Stimulated activated naive CD8-positive, alpha-beta T cell treated with anti-CD3 and anti-CD28 coated beads, Interleukin-15, Interleukin-2, amounts not matched to agents 100 ng/mL and 50 ng/mL, for 24 hours (primary cell): ENCODE results near the gene PATE4.
"Not testable (repeated sequence)": the region's sequence is repeated elsewhere in the genome, so short reads cannot be mapped to it uniquely, and the experiment has no call there.

Source experiments
- H3K27ac Mint-ChIP-seq: one replicate; pipeline ENCODE4 v1.8.0; 2021; ENCODE audit warnings: mild to moderate bottlenecking, mixed read lengths
- H3K27me3 Mint-ChIP-seq: one replicate; pipeline ENCODE4 v1.8.0; 2021; ENCODE audit warnings: mixed read lengths
- H3K36me3 Mint-ChIP-seq: one replicate; pipeline ENCODE4 v1.8.0; 2021; ENCODE audit warnings: low read depth, mixed read lengths
- H3K4me1 Mint-ChIP-seq: one replicate; pipeline ENCODE4 v1.8.0; 2021; ENCODE audit warnings: low read depth, mixed read lengths
- H3K4me3 Mint-ChIP-seq: one replicate; pipeline ENCODE4 v1.8.0; 2021; ENCODE audit warnings: mild to moderate bottlenecking, mixed read lengths
- H3K9me3 Mint-ChIP-seq: one replicate; pipeline ENCODE4 v1.8.0; 2021; ENCODE audit warnings: mixed read lengths

Gene PATE4, protein sequence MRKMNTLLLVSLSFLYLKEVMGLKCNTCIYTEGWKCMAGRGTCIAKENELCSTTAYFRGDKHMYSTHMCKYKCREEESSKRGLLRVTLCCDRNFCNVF

DNA sequence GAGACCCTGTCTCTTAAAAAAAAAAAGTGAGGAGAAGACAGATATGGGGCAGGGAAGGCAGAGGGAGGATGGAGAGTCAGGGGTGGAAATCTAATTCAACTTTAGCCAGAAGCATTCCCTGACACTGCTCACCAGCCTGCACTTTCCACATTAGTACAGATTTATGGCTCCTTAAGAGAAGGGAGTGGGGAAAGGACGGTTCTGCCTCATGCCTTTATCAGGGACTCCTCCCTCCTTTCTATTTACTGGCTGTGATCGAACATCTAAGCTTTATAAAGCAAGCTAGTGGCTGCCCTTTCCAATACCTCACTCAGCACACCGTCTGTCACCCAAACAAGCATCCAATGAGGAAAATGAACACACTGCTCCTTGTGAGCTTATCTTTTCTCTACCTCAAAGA is at the start of gene PATE4:
Gene PATE4, plus strand, starts transcription at position 301 of the 400 bp plus-strand sequence. Its CDS starts 44 bp downstream, at position 345.
- Mint-ChIP-seq H3K4me3 (no peak within 1 kb of the TSS), H3K36me3 (no peaks in the 10 kb centered on the region), H3K4me1 (no peaks in the 10 kb centered on the region), H3K27me3 (peaks cover 22% of the 10 kb centered on the region), H3K27ac (no peak within 1 kb of the TSS), H3K9me3 (peaks cover 8% of the 10 kb centered on the region)

DNA sequence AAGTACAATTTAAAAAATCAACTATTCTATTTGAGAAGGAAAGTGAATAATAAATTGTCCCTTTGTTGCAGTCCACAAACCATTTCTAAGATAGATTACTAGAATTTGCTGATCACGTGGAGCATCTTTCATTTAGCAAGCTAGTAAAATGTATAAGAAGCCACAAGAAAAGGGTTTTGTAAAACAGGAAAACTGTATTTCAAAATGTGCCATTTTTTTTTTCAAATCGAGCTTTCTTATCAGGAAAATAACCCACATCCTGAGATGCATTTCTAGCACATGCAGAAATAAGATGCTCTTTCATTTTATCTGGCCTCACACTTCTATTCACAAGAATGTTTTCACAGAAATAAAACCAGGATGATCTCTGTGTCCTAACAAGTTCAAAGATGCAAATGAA is 48.4 kb upstream of the PATE4 start:
- Mint-ChIP-seq H3K9me3 (no peaks in the 10 kb centered on the region), H3K27ac (no peak overlapping the region), H3K4me1 (no peaks in the 10 kb centered on the region), H3K4me3 (no peak overlapping the region), H3K36me3 (no peaks in the 10 kb centered on the region), H3K27me3 (peaks cover under 1% of the 10 kb centered on the region)

DNA sequence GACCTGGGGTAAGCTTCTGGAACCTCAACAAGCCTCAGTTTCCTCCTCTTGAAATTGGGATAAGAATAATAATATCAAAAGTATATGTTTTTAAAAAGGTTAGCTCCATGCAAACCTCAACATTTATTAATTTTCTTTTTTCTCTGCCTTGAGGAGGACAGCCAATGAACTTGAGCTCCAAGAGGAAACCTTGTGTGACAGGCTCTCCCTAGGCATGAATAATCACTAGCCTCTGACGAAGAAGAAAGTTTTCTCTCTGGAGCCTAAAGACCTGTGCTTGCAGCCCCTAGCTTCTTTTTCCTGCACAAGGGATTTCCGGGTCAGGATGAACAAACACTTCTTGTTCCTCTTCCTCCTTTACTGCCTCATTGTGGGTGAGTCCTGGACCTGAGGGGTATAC is 45.3 kb upstream of the PATE4 start, which contains the start of gene PATE3:
Gene PATE3, plus strand, starts transcription at position 301 of the 400 bp plus-strand sequence. Its CDS starts 25 bp downstream, at position 326.
- Mint-ChIP-seq H3K27ac (no peak within 1 kb of the TSS), H3K4me3 (no peak within 1 kb of the TSS), H3K9me3 (no peaks in the 10 kb centered on the region), H3K36me3 (no peaks in the 10 kb centered on the region), H3K4me1 (no peaks in the 10 kb centered on the region), H3K27me3 (peaks cover 3% of the 10 kb centered on the region)

DNA sequence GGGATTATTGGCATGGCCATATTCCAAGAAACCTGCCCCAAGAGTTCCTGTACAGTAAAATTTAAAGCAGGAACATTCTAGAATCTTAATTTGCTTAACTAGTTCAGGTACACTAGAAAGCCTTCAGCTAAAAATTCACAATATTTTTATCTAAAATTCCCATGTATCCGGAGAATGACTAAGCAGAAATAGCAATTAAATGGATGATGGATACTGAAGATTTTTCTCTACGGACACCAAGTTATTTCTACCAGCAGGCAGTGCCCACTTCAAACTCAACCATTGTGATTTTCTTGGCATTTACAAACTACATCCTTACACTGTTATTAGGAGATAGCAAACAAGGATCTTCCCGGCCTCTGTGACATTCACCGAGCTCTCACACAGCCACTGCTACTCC is 42.3 kb upstream of the PATE4 start:
- Mint-ChIP-seq H3K27me3 (peaks cover 8% of the 10 kb centered on the region), H3K4me3 (no peak overlapping the region)

DNA sequence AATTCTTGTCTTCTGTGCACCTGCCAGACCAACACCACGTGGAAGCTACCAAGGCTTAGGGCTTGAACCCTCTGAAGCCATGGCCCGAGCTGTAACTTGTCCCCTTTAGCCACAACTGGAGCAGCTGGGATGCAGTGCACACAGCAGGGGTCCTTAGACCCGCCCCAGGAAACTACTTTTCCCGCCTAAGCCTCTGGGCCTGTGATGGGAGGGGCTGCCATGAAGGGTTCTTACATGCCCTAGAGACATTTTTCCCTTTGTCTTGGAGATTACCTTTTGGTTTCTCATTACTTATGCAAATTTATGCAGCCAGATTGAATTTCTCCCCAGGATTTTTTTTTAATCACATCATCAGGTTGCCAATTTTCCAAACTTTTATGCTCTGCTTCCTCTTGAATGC is 35.5 kb upstream of the PATE4 start:
- Mint-ChIP-seq H3K4me3 (no peak overlapping the region), H3K27ac (no peak overlapping the region), H3K9me3 (peaks cover 50% of the 10 kb centered on the region), H3K27me3 (peaks cover 17% of the 10 kb centered on the region), H3K36me3 (peaks cover 5% of the 10 kb centered on the region), H3K4me1 (no peaks in the 10 kb centered on the region)

More for the DNA sequence above, 42.3 kb upstream of the PATE4 start:
- Mint-ChIP-seq H3K9me3 (peaks cover 12% of the 10 kb centered on the region), H3K36me3 (no peaks in the 10 kb centered on the region), H3K4me1 (no peaks in the 10 kb centered on the region), H3K27ac (no peak overlapping the region)

DNA sequence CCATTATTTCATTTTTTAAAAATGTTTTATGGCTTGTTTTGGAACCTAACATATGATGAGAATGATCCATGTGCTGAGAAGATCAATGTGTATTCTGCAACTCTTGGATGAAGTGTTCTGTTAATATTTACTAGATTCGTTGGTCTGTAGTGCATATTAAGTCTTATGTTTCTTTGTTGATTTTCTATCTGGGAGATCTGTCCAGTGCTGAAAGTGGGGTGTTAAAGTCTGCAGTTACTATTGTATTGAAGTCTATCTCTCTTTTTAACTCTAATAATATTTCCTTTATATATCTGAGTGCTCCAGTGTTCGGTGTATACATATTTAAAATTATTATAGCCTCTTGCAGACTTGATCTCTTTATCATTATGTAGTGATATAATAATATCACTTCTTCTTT is 33.3 kb upstream of the PATE4 start:
- Mint-ChIP-seq H3K9me3 (peaks cover 49% of the 10 kb centered on the region), H3K27me3 (peaks cover 17% of the 10 kb centered on the region), H3K27ac (no peak overlapping the region), H3K4me3 (no peak overlapping the region), H3K36me3 (peaks cover 5% of the 10 kb centered on the region), H3K4me1 (no peaks in the 10 kb centered on the region)

DNA sequence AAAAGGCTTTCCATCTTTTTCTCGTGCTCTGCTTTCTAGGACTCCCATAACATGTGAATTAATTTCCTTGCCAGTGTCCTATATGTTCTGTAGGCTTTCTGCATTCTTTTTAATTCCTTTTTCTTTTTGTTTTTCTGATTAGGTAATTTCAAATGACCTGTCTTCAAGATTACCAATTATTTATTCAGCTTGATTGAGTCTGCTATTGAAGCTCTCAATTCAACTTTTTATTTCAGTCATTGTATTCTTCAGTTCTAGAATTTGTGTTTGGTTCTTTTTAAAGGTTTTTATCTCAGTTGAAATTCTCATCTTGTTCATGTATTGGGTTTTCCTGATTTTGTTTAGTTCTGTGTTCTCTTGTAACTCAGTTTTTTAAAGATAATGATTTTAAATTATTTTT is 30.7 kb upstream of the PATE4 start:
- Mint-ChIP-seq H3K36me3 (peaks cover 5% of the 10 kb centered on the region), H3K4me3 (no peak overlapping the region), H3K27me3 (peaks cover 14% of the 10 kb centered on the region), H3K27ac (no peak overlapping the region), H3K9me3 (peaks cover 37% of the 10 kb centered on the region), H3K4me1 (no peaks in the 10 kb centered on the region)

DNA sequence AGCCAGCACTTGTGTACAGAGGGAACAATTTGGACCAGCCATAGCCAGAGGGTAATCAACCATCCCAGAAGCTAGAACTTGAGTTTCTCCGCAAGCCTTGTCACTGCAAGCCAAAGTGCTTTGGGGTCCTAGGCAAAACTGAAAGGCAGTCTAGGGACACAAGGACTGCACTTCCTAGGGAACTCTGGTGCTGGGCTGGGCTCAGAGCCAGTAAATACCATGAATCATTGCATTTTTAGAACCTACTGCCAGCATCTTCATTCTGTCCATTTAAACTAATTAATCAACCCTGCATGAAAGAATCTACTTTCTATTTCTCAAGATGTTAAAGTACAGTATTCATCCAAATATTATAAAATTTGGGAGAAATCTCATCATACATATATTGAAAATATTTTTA is 25.2 kb upstream of the PATE4 start:
- Mint-ChIP-seq H3K27ac (no peak overlapping the region), H3K36me3 (no peaks in the 10 kb centered on the region), H3K27me3 (peaks cover 10% of the 10 kb centered on the region), H3K9me3 (no peaks in the 10 kb centered on the region), H3K4me3 (no peak overlapping the region), H3K4me1 (no peaks in the 10 kb centered on the region)

DNA sequence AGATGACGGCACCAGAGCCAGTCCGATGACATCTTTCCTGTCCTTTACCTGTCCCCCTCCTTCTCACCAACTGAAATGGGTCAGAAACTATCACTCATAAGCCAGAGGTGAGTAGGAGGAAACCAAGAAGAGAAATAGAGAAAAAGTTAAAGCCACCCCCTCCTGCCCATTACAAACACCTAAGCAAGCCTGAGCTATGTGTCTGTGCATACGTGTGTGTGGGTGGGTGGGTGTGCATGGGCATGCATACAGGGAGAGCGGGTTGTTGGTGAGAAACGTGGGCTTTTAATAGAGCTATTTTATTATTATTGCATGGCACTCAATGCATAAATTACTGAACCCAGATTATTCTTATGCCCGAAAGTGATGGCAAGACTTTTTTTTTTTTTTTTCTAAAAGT is 2.6 kb downstream of the PATE4 start:
- H3K4me3 Mint-ChIP-seq = no peak overlapping the region
- H3K27me3 Mint-ChIP-seq = peaks cover 17% of the 10 kb centered on the region
- no peaks in the 10 kb centered on the region for H3K36me3 Mint-ChIP-seq
- no peak overlapping the region for H3K27ac Mint-ChIP-seq
- no peaks in the 10 kb centered on the region for H3K9me3 Mint-ChIP-seq
- no peaks in the 10 kb centered on the region for H3K4me1 Mint-ChIP-seq

DNA sequence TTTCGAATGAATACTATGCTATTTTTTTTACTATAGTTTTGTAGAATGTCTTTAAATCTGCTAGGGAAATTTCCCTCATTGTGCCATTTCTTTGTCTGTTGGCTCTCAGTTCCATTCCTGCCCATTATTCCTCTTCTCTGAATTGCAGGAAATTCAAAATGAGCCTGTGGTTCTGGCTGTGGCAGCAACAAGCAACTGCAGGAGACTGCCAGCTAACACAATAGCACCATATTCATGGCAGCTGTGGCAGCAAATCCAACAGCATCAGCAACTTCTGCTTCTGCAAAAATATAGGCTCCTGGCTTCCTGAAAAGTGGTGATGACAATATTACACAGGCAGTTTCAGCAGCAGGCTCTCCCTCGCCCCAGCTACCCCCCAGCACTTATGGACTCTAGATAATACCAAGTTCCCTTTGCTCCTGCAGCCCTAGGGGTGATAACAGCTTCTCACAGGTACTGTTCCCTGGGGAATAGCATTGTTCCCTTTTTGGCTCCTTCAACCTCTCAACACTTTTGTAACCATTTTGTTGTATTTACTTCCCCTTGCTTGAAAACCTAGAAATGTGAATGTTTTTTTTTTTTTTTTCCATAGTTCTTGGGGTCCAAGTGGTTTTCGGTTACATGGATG is 9.3 kb downstream of the PATE4 start:
- H3K27me3 Mint-ChIP-seq = peaks cover 5% of the 10 kb centered on the region
- no peaks in the 10 kb centered on the region for H3K4me1 Mint-ChIP-seq
- H3K27ac Mint-ChIP-seq = no peak overlapping the region

DNA sequence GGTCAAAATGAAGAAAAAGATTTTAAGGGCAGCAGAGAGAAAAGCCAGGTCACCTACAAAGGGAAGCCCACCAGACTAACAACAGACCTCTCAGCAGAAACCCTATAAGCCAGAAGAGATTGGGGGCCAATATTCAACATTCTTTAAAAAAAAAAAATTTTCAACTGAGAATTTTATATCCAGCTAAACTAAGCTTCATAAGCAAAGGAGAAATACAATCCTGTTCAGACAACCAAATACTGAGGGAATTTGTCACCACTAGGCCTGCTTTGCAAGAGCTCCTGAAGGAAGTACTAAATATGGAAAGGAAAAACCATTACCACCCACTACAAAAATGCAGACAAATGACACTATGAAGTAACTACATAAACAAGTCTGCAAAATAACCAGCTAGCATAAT is 13.1 kb downstream of the PATE4 start:
- H3K27me3 Mint-ChIP-seq = peaks cover 16% of the 10 kb centered on the region

More for the DNA sequence above, 9.3 kb downstream of the PATE4 start:
- Mint-ChIP-seq H3K4me3 (no peak overlapping the region), H3K36me3 (peaks cover 11% of the 10 kb centered on the region), H3K9me3 (peaks cover 26% of the 10 kb centered on the region)

DNA sequence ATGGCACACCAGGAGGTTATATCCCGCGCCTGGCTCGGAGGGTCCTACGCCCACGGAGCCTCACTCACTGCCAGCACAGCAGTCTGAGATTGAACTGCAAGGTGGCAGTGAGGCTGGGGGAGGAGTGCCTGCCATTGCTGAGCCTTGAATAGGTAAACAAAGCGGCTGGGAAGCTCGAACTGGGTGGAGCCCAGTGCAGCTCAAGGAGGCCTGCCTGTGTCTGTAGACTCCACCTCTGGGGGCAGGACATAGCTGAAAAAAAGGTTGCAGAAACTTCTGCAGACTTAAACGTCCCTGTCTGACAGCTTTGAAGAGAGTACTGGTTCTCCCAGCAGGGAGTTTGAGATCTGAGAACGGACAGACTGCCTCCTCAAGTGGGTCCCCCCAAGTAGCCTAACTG is 24.6 kb downstream of the PATE4 start:
- H3K36me3 Mint-ChIP-seq, H3K9me3 Mint-ChIP-seq, H3K4me1 Mint-ChIP-seq, H3K27ac Mint-ChIP-seq, H3K4me3 Mint-ChIP-seq: not testable (repeated sequence)
- peaks cover 21% of the 10 kb centered on the region for H3K27me3 Mint-ChIP-seq

More for the DNA sequence above, 13.1 kb downstream of the PATE4 start:
- Mint-ChIP-seq H3K4me3 (no peak overlapping the region), H3K36me3 (peaks cover 11% of the 10 kb centered on the region), H3K9me3 (peaks cover 29% of the 10 kb centered on the region), H3K4me1 (no peaks in the 10 kb centered on the region), H3K27ac (no peak overlapping the region)

DNA sequence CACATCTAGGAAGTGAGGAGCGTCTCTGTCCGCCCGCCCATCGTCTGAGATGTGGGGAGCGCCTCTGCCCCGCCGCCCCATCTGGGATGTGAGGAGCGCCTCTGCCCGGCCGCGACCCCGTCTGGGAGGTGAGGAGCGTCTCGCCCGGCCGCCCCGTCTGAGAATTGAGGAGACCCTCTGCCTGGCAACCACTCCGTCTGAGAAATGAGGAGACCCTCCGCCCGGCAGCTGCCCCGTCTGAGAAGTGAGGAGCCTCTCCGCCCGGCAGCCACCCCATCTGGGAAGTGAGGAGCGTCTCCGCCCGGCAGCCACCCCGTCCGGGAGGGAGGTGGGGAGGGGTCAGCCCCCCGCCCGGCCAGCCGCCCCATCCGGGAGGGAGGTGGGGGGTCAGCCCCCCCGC is 29.7 kb downstream of the PATE4 start:
- not testable (repeated sequence) for H3K27ac Mint-ChIP-seq, H3K36me3 Mint-ChIP-seq, H3K4me1 Mint-ChIP-seq, H3K27me3 Mint-ChIP-seq, H3K9me3 Mint-ChIP-seq, H3K4me3 Mint-ChIP-seq

DNA sequence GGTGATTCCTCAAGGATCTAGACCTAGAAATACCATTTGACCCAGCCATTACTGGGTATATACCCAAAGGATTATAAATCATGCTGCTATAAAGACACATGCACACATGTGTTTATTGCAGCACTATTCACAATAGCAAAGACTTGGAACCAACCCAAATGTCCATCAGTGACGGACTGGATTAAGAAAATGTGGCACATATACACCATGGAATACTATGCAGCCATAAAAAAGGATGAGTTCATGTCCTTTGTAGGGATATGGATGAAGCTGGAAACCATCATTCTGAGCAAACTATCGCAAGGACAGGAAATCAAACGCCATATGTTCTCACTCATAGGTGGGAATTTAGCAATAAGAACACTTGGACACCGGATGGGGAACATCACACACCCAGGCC is 32.2 kb downstream of the PATE4 start:
- not testable (repeated sequence) for H3K27ac Mint-ChIP-seq, H3K4me3 Mint-ChIP-seq, H3K36me3 Mint-ChIP-seq, H3K4me1 Mint-ChIP-seq, H3K9me3 Mint-ChIP-seq, H3K27me3 Mint-ChIP-seq

DNA sequence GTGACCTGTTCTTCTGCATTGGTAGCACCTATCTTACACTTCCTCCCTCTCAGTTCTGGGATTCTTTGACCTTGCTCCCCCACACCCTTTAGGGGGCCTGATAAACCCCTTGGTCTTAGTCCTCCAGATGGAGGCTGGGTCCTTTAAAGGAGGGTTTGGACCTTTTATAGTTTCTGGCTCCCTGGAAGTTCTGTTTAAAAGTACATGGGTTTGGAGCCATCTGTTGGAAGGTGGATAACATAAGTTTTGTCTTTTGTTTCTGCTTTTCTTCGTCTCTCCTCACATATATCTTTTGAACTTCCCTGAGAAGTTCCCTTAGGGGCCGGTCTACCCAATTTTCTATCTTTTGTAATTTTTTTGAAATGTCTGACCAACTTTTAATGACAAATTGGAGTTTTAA is 36.4 kb downstream of the PATE4 start:
- no peaks in the 10 kb centered on the region for H3K4me1 Mint-ChIP-seq
- H3K27me3 Mint-ChIP-seq = peaks cover 4% of the 10 kb centered on the region
- H3K9me3 Mint-ChIP-seq = no peaks in the 10 kb centered on the region
- H3K27ac Mint-ChIP-seq = no peak overlapping the region
- H3K4me3 Mint-ChIP-seq = no peak overlapping the region
- H3K36me3 Mint-ChIP-seq = no peaks in the 10 kb centered on the region
